K562 (cell line): ENCODE results near the gene FBXW11. TPM values are rescaled to one million over a fixed set of nuclear protein-coding genes. Genes with fewer than 3 reads are reported as not detected.

Experiments used
- ATAC-seq: fragments of 200-7000 bp; cut with Tn5 transposase; 3 replicates; pipeline ENCODE4 v1.9.1; 2020; ENCODE audit warnings: moderate library complexity
- BruUV-seq: library from RNA; stranded (reverse); fragments of 400-500 nt; replicated peaks from 2 replicates; lab custom pipeline; 2021; lab: Mats Ljungman, UMichigan
- CTCF ChIA-PET: fragments of 300-600 bp; formaldehyde crosslinking; extraction: SDS; loops from one replicate; lab custom pipeline; 2021; ENCODE audit warnings: low intra/inter-chr PET ratio; lab: Yijun Ruan, JAX
- POLR2A ChIA-PET: fragments of 300-600, 350-650 bp; sonication (Branson Sonifier 250); formaldehyde crosslinking; extraction: SDS; loops from one replicate; lab custom pipeline; 2021; ENCODE audit warnings: antibody characterized with exemption, inconsistent platforms; lab: Yijun Ruan, JAX
- DNase-seq, 4 experiments: peaks; one replicate each; pipeline versions ENCODE4 v3.0.0 to v3.0.0-alpha.2; 2011 to 2018; ENCODE audit warnings: low spot score in 3 of 4, mixed read lengths in 3 of 4; ENCODE audit errors: extremely low read depth in 1 of 4
- FAIRE-seq: peaks from 2 replicates; lab custom pipeline; 2011; peaks lifted over from hg19 to GRCh38; lab: Jason Lieb, UNC
- H2AFZ ChIP-seq: 2 replicates; pipeline ENCODE4 v1.6.0; 2011; ENCODE audit warnings: low read depth, low read length, control low read depth, inconsistent platforms
- H3K27ac ChIP-seq: fragments of 200-600 bp; 3 replicates; pipeline ENCODE4 v1.8.0; 2011; ENCODE audit warnings: low read depth, mild to moderate bottlenecking, control low read depth, inconsistent platforms, low read length, moderate library complexity, mixed read lengths; ENCODE audit errors: extremely low read depth
- H3K27me3 ChIP-seq, 2 experiments: fragments of 300-600 bp in 1 of 2; 2 replicates in 1 of 2; 3 replicates in 1 of 2; pipeline versions ENCODE4 v1.6.0 to v1.8.0; 2011; ENCODE audit warnings: inconsistent platforms in 2 of 2, low read length in 2 of 2, mild to moderate bottlenecking in 1 of 2, mixed read lengths in 1 of 2, moderate library complexity in 1 of 2; ENCODE audit not compliant: control insufficient read depth in 2 of 2, insufficient read depth in 2 of 2
- H3K36me3 ChIP-seq: fragments of 300-600 bp; 3 replicates; pipeline ENCODE4 v1.8.0; 2011; ENCODE audit warnings: mild to moderate bottlenecking, low read length, inconsistent platforms; ENCODE audit not compliant: control insufficient read depth, insufficient read depth
- H3K4me1 ChIP-seq, 2 experiments: fragments of 200-600 bp in 1 of 2; replicated peaks in 1 of 2; 2 replicates in 1 of 2; 3 replicates in 1 of 2; pipeline versions ENCODE4 v1.5.1 to v1.8.0; 2011; ENCODE audit warnings: inconsistent platforms in 2 of 2, low read length in 2 of 2, mild to moderate bottlenecking in 1 of 2, mixed read lengths in 1 of 2, moderate library complexity in 1 of 2; ENCODE audit not compliant: control insufficient read depth in 2 of 2, insufficient read depth in 2 of 2
- H3K4me2 ChIP-seq: 2 replicates; pipeline ENCODE4 v1.6.1; 2011; ENCODE audit warnings: low read length, control low read depth, inconsistent platforms, mixed read lengths; ENCODE audit not compliant: insufficient read depth
- H3K4me3 ChIP-seq: fragments of 200-600 bp; sonication (generic), shearing (Covaris generic); 2 replicates; pipeline ENCODE4 v1.5.1; 2016; ENCODE audit warnings: control low read depth, inconsistent platforms
- H3K79me2 ChIP-seq: fragments of 200-600 bp; 3 replicates; pipeline ENCODE4 v1.8.0; 2011; ENCODE audit warnings: low read length, inconsistent platforms; ENCODE audit not compliant: control insufficient read depth, insufficient read depth
- H3K9ac ChIP-seq, 2 experiments: 2 replicates each; pipeline versions ENCODE4 v1.6.0 to v1.6.1; 2011; ENCODE audit warnings: low read depth in 2 of 2, low read length in 2 of 2, control low read depth in 1 of 2, inconsistent platforms in 1 of 2, mild to moderate bottlenecking in 1 of 2, mixed read lengths in 1 of 2; ENCODE audit not compliant: insufficient read depth in 1 of 2
- H3K9me1 ChIP-seq: one replicate; pipeline ENCODE4 v1.6.0; 2011; ENCODE audit warnings: inconsistent platforms, mild to moderate bottlenecking, low read length, moderate library complexity; ENCODE audit not compliant: control insufficient read depth, insufficient read depth
- H3K9me3 ChIP-seq: replicated peaks from 2 replicates; pipeline ENCODE4 v1.5.1; 2011; ENCODE audit warnings: low read depth, low read length, inconsistent platforms; ENCODE audit not compliant: control insufficient read depth, insufficient read depth
- H4K20me1 ChIP-seq: replicated peaks from 2 replicates; pipeline ENCODE4 v1.6.1; 2011; ENCODE audit warnings: low read length, inconsistent platforms, mixed read lengths; ENCODE audit not compliant: control insufficient read depth, insufficient read depth
- ATF4 ChIP-seq: fragments of 450-650 bp; formaldehyde crosslinking; IDR thresholded peaks from 2 replicates; pipeline ENCODE4 v1.4.0; 2022; ENCODE audit warnings: mild to moderate bottlenecking, moderate library complexity
- CLOCK ChIP-seq: fragments of 250-450 bp; sonication (Bioruptor Pico); IDR thresholded peaks from 2 replicates; pipeline ENCODE4 v1.4.0; 2020; ENCODE audit warnings: mild to moderate bottlenecking, moderate library complexity, borderline replicate concordance
- EHMT2 ChIP-seq: fragments of 450-650 bp; IDR thresholded peaks from 2 replicates; pipeline ENCODE4 v1.6.1; 2018; ENCODE audit warnings: antibody characterized with exemption
- FOXK1 ChIP-seq: sonication (generic); formaldehyde crosslinking; IDR thresholded peaks from 2 replicates; pipeline ENCODE4 v1.8.0; 2022; ENCODE audit warnings: missing genetic modification reagents, mild to moderate bottlenecking, borderline replicate concordance
- GTF2B ChIP-seq: IDR thresholded peaks from 2 replicates; pipeline ENCODE4 v1.6.1; 2011; ENCODE audit not compliant: insufficient read length; ENCODE audit errors: extremely low read depth
- PPARD ChIP-seq: fragments of 250-450 bp; sonication (Bioruptor Pico); IDR thresholded peaks from 2 replicates; pipeline ENCODE4 v1.8.0; 2022; ENCODE audit warnings: inconsistent platforms, mild to moderate bottlenecking, moderate library complexity
- RBM22 ChIP-seq: fragments of 200-400 bp; formaldehyde crosslinking; IDR thresholded peaks from 2 replicates; pipeline ENCODE4 v1.6.1; 2018; ENCODE audit warnings: low read length, low read depth; ENCODE audit not compliant: poor library complexity, severe bottlenecking
- SREBF1 ChIP-seq: fragments of 150-350 bp; IDR thresholded peaks from 2 replicates; pipeline ENCODE4 v1.6.1; 2014; ENCODE audit warnings: antibody characterized with exemption, low read depth, low read length, borderline replicate concordance
- TCF7 ChIP-seq: sonication (generic); IDR thresholded peaks from 2 replicates; pipeline ENCODE4 v1.6.1; 2016; ENCODE audit warnings: antibody characterized with exemption, borderline replicate concordance
- ZNF75A ChIP-seq: fragments of 450-650 bp; formaldehyde crosslinking; IDR thresholded peaks from 2 replicates; pipeline ENCODE4 v1.4.0; 2020; ENCODE audit warnings: mild to moderate bottlenecking
- ZNF780A ChIP-seq: fragments of 250-450 bp; sonication (Bioruptor Pico); IDR thresholded peaks from 2 replicates; pipeline ENCODE4 v1.5.0; 2021; ENCODE audit warnings: mild to moderate bottlenecking
- WGBS: fragments of 100-300 bp; shearing (Covaris generic); methylation state at CpG from one replicate; pipeline ENCODE4 v1.1.6; 2016; ENCODE audit warnings: low coverage, mixed read lengths; ENCODE audit not compliant: insufficient coverage; ENCODE audit errors: missing lambda C conversion rate; 5-methylcytosine and 5-hydroxymethylcytosine counted together
- in situ Hi-C: fragments of 300-500 bp; cut with MboI; formaldehyde crosslinking; loops from 4 replicates; pipeline ENCODE4 v1.15.0; 2018; ENCODE audit warnings: inconsistent platforms, mixed read lengths
- intact Hi-C: fragments of 100-400 bp; cut with micrococcal nuclease; formaldehyde crosslinking; loops from 2 replicates; pipeline ENCODE4 v1.14.2; 2022
- polyA plus RNA-seq, 8 experiments: library from polyadenylated mRNA; depleted of rRNA in 4 of 8; stranded (reverse) in 5 of 8; unstranded in 3 of 8; fragments of >200 nt; fragmentation: Nextera tagmentation in 2 of 8; fragmentation: Illumina TruSeq in 1 of 8; extraction: Ambion mirVana in 2 of 8; extraction: Trizol in 1 of 8; gene quantifications; 2 replicates each; pipeline versions ENCODE4 v1.2.1 to v1.2.3, GENCODE V29; 2011 to 2014; ENCODE audit warnings: inconsistent platforms in 1 of 8, missing spikeins in 1 of 8
- total RNA-seq, 7 experiments: library from RNA; depleted of rRNA in 6 of 7; stranded (reverse); fragments of >200 nt in 6 of 7; fragmentation: Illumina TruSeq in 2 of 7; extraction: Trizol in 2 of 7; gene quantifications; 2 replicates each; pipeline versions ENCODE4 v1.2.1 to v1.2.3, GENCODE V29; 2011 to 2021; ENCODE audit warnings: low replicate concordance in 1 of 7
- TF ChIP-seq, protein P1 (sequence below): sonication (generic); formaldehyde crosslinking; IDR thresholded peaks from 2 replicates; pipeline ENCODE4 v1.5.0; 2020; ENCODE audit warnings: missing genetic modification reagents

Gene FBXW11
- total and polyA plus RNA-seq, 9 of the 15 experiments (the other 6 are each of a cell fraction or from before 2014, with no cell fraction given) = 3.0 to 28.6 (median 23.6) TPM

GRCh38 chr5:171816666-171817065 is 189.8 kb downstream of the FBXW11 start:
- FAIRE-seq (no peak), ATAC-seq (no peak), DNase-seq (no peak)
- no peak for TF ChIP-seq SREBF1
- no peak for TF ChIP-seq GTF2B
- TF ChIP-seq RBM22 = no peak
- no peak for TF ChIP-seq PPARD (CRISPR knock-in tag)
- no peak for TF ChIP-seq CLOCK (CRISPR knock-in tag)
- TF ChIP-seq TCF7 = no peak
- TF ChIP-seq, protein P1, sequence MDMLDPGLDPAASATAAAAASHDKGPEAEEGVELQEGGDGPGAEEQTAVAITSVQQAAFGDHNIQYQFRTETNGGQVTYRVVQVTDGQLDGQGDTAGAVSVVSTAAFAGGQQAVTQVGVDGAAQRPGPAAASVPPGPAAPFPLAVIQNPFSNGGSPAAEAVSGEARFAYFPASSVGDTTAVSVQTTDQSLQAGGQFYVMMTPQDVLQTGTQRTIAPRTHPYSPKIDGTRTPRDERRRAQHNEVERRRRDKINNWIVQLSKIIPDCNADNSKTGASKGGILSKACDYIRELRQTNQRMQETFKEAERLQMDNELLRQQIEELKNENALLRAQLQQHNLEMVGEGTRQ (CRISPR knock-in tag) = no peak
- TF ChIP-seq ATF4 (CRISPR knock-in tag) = no peak
- TF ChIP-seq FOXK1 (CRISPR knock-in tag) = no peak
- no peak for TF ChIP-seq ZNF780A (CRISPR knock-in tag)
- TF ChIP-seq ZNF75A (CRISPR knock-in tag) = no peak
- TF ChIP-seq EHMT2 = no peak
- ChIA-PET POLR2A (no interaction called here), CTCF (no interaction called here)
- H4K20me1 ChIP-seq = no peaks in the 10 kb centered on the region; the same call in 1 of the 2 replicates
- no peaks in the 10 kb centered on the region for H3K36me3 ChIP-seq
- no peaks in the 10 kb centered on the region for H3K4me1 ChIP-seq
- H3K9me1 ChIP-seq = peaks cover 3% of the 10 kb centered on the region
- in situ Hi-C loops = no loop called here
- intact Hi-C loops = no loop called here
- no peak overlapping the region for H3K4me3 ChIP-seq
- H3K27me3 ChIP-seq = peaks cover 15 to 44% of the 10 kb centered on the region in 2 experiments
- H3K9ac ChIP-seq = no peak overlapping the region
- H3K4me2 ChIP-seq = no peak overlapping the region
- H3K27ac ChIP-seq = no peak overlapping the region
- H3K79me2 ChIP-seq = no peaks in the 10 kb centered on the region
- no peaks in the 10 kb centered on the region for H3K9me3 ChIP-seq
- no TSS peak for BruUV-seq
- H2AFZ ChIP-seq = no peak overlapping the region
- WGBS = 0% methylated on average over 1 of the region's 1 CpG
